ENCODE data around the gene HAUS7.

GRCh38 chrX:153517423-153517822 is 47.0 kb upstream of the HAUS7 start, which contains the start of gene ATP2B3:
- TF ChIP-seq CTCF (conservative IDR thresholded peaks at IDR 0.05; ENCODE audit: low read length) (no peak), EZH2phosphoT487 (IDR thresholded peaks at IDR 0.05; ENCODE audit: borderline replicate concordance) (no peak)

All from Loucy (cell line).